ENCODE measurements around the gene DNAH6. TPM values are rescaled to one million over a fixed set of nuclear protein-coding genes. Genes with fewer than 3 reads are reported as not detected.

The DNAH6 gene
- total RNA-seq, 4 donors from 2014 or later = 1.00 to 2.9 (median 2.1) TPM

GRCh38 chr2:84482603-84483002 is 33.7 kb upstream of the DNAH6 start:
- TF ChIP-seq EP300 (IDR thresholded peaks at IDR 0.05; ENCODE audit: low read depth) (no peak), POLR2AphosphoS5 (IDR thresholded peaks at IDR 0.05) (no peak), POLR2A (IDR thresholded peaks at IDR 0.05) (no peak)
- TF ChIP-seq, protein P1, sequence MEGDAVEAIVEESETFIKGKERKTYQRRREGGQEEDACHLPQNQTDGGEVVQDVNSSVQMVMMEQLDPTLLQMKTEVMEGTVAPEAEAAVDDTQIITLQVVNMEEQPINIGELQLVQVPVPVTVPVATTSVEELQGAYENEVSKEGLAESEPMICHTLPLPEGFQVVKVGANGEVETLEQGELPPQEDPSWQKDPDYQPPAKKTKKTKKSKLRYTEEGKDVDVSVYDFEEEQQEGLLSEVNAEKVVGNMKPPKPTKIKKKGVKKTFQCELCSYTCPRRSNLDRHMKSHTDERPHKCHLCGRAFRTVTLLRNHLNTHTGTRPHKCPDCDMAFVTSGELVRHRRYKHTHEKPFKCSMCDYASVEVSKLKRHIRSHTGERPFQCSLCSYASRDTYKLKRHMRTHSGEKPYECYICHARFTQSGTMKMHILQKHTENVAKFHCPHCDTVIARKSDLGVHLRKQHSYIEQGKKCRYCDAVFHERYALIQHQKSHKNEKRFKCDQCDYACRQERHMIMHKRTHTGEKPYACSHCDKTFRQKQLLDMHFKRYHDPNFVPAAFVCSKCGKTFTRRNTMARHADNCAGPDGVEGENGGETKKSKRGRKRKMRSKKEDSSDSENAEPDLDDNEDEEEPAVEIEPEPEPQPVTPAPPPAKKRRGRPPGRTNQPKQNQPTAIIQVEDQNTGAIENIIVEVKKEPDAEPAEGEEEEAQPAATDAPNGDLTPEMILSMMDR (IDR thresholded peaks at IDR 0.05) = no peak
- WGBS, 2 donors (ENCODE audit: low coverage in 1 of 2) = 63 to 75% methylated on average over 2 to 3 of the region's 3 CpGs
- H3K36me3 ChIP-seq = no peaks in the 10 kb centered on the region
- H3K4me1 ChIP-seq = peaks cover 5 to 27% (median 11%) of the 10 kb centered on the region in 4 donors
- peaks cover 0 to 2% of the 10 kb centered on the region in 2 donors for H3K9me3 ChIP-seq
- DNase-seq = no peak
- intact Hi-C loops (cut with DNase I; ENCODE audit: low total_unique reads) = no loop called here
- no peak overlapping the region for H3K4me3 ChIP-seq
- H3K27ac ChIP-seq = no peak overlapping the region
- H3K27me3 ChIP-seq = no peaks in the 10 kb centered on the region
- in situ Hi-C loops (cut with MboI; ENCODE audit: low pct_ligation_motif_present in 1 of 4, low pct_unique_long_range_greater_than_20kb in 1 of 4, low sequenced_read_pairs in 3 of 4) = loop anchor here in 1 of 4 donors (25.0 kb wide), 1 partner anchor 380 kb away; no protein-coding TSS in a partner anchor

- intact Hi-C loops (cut with DNase I; ENCODE audit: low total_unique reads) = no loop called here
Measured at GRCh38 chr2:84483320-84483719, 33.0 kb upstream of the DNAH6 start.

DNA sequence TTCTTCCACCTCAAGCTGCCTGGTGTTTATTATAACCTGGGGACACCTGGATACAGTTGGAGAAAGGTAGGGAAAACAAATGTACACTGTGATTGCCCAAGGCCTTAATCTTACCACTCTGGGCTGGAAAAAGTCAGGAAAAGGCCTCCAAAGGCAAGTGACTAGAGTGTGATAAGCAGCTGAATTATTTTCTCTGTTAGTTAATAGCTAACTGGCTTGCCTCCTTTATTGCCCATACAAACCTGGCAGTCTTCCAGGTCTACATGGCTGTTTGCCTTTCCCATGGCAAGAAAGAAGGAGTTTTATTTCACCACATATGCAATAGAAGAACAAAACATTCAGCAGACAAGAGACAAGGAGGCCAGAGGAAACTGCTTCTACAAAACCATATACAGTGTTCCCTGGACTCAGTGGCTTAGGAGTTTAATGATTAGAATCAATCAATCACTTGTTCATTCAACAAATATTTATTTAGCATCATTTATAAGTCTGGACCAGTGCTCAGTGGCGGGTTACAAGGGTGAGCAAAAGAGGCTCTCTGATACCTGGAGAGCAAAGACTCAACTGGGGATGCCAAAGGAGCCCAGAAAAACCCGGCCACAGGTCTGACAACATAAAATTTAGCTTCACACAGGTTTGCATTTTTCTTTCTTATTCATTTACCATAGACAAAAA is 29.7 kb upstream of the DNAH6 start:
- no peaks in the 10 kb centered on the region for H3K36me3 ChIP-seq
- no peaks in the 10 kb centered on the region for H3K27me3 ChIP-seq
- in situ Hi-C loops (cut with MboI; ENCODE audit: low pct_ligation_motif_present in 1 of 4, low pct_unique_long_range_greater_than_20kb in 1 of 4, low sequenced_read_pairs in 3 of 4) = loop anchor here in 1 of 4 donors (25.0 kb wide), 1 partner anchor 376 kb away; no protein-coding TSS in a partner anchor
- WGBS, 2 donors (ENCODE audit: low coverage in 1 of 2) = 54 to 69% methylated on average over 2 of the region's 2 CpGs
- DNase-seq = peak; percentile 78
- peak overlapping the region; percentile 70 to 79 (median 76) for H3K27ac ChIP-seq
- H3K9me3 ChIP-seq = no peaks in the 10 kb centered on the region
- TF ChIP-seq, protein P1 (IDR thresholded peaks at IDR 0.05) = no peak
- peak in 2 of 3 donors; percentile 8 to 52 for TF ChIP-seq POLR2AphosphoS5 (IDR thresholded peaks at IDR 0.05)
- TF ChIP-seq POLR2A (IDR thresholded peaks at IDR 0.05) = peak; percentile 12
- intact Hi-C loops (cut with DNase I; ENCODE audit: low total_unique reads) = no loop called here
- H3K4me1 ChIP-seq = peaks cover 6 to 31% (median 14%) of the 10 kb centered on the region in 4 donors
- H3K4me3 ChIP-seq = no peak overlapping the region

More at GRCh38 chr2:84483320-84483719, 33.0 kb upstream of the DNAH6 start:
- in situ Hi-C loops (cut with MboI; ENCODE audit: low pct_ligation_motif_present in 1 of 4, low pct_unique_long_range_greater_than_20kb in 1 of 4, low sequenced_read_pairs in 3 of 4) = loop anchor here in 1 of 4 donors (25.0 kb wide), 1 partner anchor 379 kb away; no protein-coding TSS in a partner anchor
- no peak overlapping the region for H3K27ac ChIP-seq
- H3K36me3 ChIP-seq = no peaks in the 10 kb centered on the region
- 81% methylated on average over 1 of the region's 1 CpG; no CpG with 5 or more reads in 1 of the 2 donors for WGBS, 2 donors (ENCODE audit: low coverage in 1 of 2)
- H3K4me1 ChIP-seq = peaks cover 6 to 31% (median 14%) of the 10 kb centered on the region in 4 donors
- no peaks in the 10 kb centered on the region for H3K9me3 ChIP-seq
- no peak for DNase-seq
- no peak for TF ChIP-seq POLR2AphosphoS5 (IDR thresholded peaks at IDR 0.05)
- no peak for TF ChIP-seq POLR2A (IDR thresholded peaks at IDR 0.05)
- H3K27me3 ChIP-seq = no peaks in the 10 kb centered on the region
- H3K4me3 ChIP-seq = no peak overlapping the region

GRCh38 chr2:84487298-84487996 is 28.9 kb upstream of the DNAH6 start:
- in situ Hi-C loops (cut with MboI; ENCODE audit: low pct_ligation_motif_present in 1 of 4, low pct_unique_long_range_greater_than_20kb in 1 of 4, low sequenced_read_pairs in 3 of 4) (loop anchor here in 1 of 4 donors (25.0 kb wide), 1 partner anchor 375 kb away; no protein-coding TSS in a partner anchor), intact Hi-C loops (cut with DNase I; ENCODE audit: low total_unique reads) (no loop called here)
- H3K4me1 ChIP-seq = peaks cover 6 to 31% (median 14%) of the 10 kb centered on the region in 4 donors
- H3K27ac ChIP-seq = peak overlapping the region; percentile 70 to 79 (median 76)
- TF ChIP-seq POLR2AphosphoS5 (IDR thresholded peaks at IDR 0.05) (no peak), POLR2A (IDR thresholded peaks at IDR 0.05) (no peak), EP300 (IDR thresholded peaks at IDR 0.05; ENCODE audit: low read depth) (no peak)
- TF ChIP-seq, protein P1 (IDR thresholded peaks at IDR 0.05) = no peak
- H3K9me3 ChIP-seq = no peaks in the 10 kb centered on the region
- H3K27me3 ChIP-seq = no peaks in the 10 kb centered on the region
- H3K4me3 ChIP-seq = no peak overlapping the region
- WGBS, 2 donors (ENCODE audit: low coverage in 1 of 2) = 20 to 33% methylated on average over 1 to 3 of the region's 3 CpGs
- H3K36me3 ChIP-seq = no peaks in the 10 kb centered on the region
- no peak for DNase-seq

Data from transverse colon (tissue), 4 donors.